Coronary artery (tissue), 2 donors: ENCODE measurements around the gene CCDC50.

Experiments
- DNase-seq: peaks from one replicate; pipeline ENCODE4 v3.0.0-alpha.2; 2017; ENCODE audit warnings: low spot score
- H3K27ac ChIP-seq, 2 donors: fragments of 200-600 bp; sonication (generic); one replicate each; pipeline ENCODE4 v1.5.1; 2016 to 2019
- H3K4me3 ChIP-seq: fragments of 200-600 bp; sonication (generic); 2 replicates; pipeline ENCODE4 v1.5.1; 2016; ENCODE audit warnings: mild to moderate bottlenecking, moderate library complexity
- TF ChIP-seq, protein P1 (sequence below): fragments of 200-600 bp; sonication (generic); IDR thresholded peaks from one replicate; pipeline ENCODE4 v1.5.1; 2019; ENCODE audit warnings: antibody characterized with exemption

CCDC50 gene

DNA sequence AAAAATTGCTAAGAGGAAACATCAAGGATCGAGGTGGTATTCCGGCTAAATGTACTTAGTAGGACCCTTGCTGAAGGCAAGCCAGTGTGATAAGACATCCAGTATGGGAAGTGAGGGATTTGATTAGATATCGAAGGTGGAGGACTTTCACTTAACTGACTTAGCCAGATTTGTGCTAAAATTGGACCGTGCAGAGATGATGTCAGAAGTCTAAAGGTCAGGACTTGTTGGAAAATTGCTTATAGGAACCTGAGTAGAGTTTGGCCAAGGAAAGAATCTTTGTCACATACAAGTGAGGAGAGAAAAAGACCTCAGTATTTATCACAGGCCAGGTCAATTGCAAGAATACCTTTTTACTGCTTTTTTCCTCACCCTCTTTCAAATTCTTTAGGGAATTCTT is 100.9 kb downstream of the CCDC50 start:
- DNase-seq: no peak
- H3K4me3 ChIP-seq: no peak overlapping the region
- no peak overlapping the region for H3K27ac ChIP-seq
- TF ChIP-seq, protein P1, sequence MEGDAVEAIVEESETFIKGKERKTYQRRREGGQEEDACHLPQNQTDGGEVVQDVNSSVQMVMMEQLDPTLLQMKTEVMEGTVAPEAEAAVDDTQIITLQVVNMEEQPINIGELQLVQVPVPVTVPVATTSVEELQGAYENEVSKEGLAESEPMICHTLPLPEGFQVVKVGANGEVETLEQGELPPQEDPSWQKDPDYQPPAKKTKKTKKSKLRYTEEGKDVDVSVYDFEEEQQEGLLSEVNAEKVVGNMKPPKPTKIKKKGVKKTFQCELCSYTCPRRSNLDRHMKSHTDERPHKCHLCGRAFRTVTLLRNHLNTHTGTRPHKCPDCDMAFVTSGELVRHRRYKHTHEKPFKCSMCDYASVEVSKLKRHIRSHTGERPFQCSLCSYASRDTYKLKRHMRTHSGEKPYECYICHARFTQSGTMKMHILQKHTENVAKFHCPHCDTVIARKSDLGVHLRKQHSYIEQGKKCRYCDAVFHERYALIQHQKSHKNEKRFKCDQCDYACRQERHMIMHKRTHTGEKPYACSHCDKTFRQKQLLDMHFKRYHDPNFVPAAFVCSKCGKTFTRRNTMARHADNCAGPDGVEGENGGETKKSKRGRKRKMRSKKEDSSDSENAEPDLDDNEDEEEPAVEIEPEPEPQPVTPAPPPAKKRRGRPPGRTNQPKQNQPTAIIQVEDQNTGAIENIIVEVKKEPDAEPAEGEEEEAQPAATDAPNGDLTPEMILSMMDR: no peak

GRCh38 chr3:191431160-191431822 is 102.1 kb downstream of the CCDC50 start:
- TF ChIP-seq, protein P1: no peak
- H3K27ac ChIP-seq: no peak overlapping the region
- H3K4me3 ChIP-seq: no peak overlapping the region
- DNase-seq: no peak

DNA sequence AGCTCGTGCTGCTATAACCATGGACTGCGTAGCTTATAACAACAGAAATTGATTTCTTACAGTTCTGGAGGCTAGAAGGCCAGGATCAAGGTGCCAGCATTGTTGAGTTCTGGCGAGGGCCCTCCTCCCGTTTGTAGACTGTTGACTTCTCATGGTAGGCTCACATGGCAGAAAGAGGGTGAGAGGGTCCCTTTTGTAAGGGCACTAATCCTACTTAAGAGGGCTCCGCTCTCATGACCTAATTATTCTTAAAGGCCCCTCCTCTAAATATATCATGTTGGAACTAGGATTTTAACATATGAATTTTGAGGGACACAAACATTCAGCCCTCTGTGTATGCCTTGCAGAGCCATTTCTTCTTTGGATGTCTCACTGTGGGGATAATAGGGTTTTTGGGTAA is 103.0 kb downstream of the CCDC50 start:
- no peak overlapping the region for H3K4me3 ChIP-seq
- TF ChIP-seq, protein P1: no peak
- no peak for DNase-seq
- no peak overlapping the region for H3K27ac ChIP-seq

GRCh38 chr3:191434024-191434423 is 104.8 kb downstream of the CCDC50 start:
- Histone ChIP-seq H3K27ac (no peak overlapping the region), H3K4me3 (no peak overlapping the region)
- TF ChIP-seq, protein P1: no peak
- DNase-seq: no peak

- H3K4me3 ChIP-seq: no peak overlapping the region
- DNase-seq: no peak
- no peak overlapping the region for H3K27ac ChIP-seq
- TF ChIP-seq, protein P1: no peak
Observed at GRCh38 chr3:191435981-191436380, 106.8 kb downstream of the CCDC50 start.

GRCh38 chr3:191438150-191438814 is 109.1 kb downstream of the CCDC50 start:
- H3K27ac ChIP-seq: no peak overlapping the region
- H3K4me3 ChIP-seq: no peak overlapping the region
- TF ChIP-seq, protein P1: no peak
- no peak for DNase-seq

DNA sequence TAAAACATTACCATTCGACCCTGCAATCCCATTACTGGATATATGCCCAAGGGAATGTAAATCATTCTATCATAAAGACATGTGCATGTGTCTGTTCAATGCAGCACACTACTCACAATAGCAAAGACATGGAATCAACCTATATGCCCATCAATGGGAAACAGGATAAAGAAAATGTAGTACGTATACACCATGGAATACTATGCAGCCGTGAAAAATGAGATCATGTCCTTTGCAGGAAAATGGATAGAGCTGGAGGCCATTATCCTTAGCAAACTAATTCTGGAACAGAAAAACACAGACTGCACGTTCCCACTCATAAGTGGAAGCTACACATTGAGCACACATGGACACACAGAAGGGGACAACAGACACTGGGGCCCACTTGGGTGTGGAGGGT is 111.3 kb downstream of the CCDC50 start:
- TF ChIP-seq, protein P1: no peak
- Histone ChIP-seq H3K4me3 (no peak overlapping the region), H3K27ac (no peak overlapping the region)
- DNase-seq: no peak
